GM23248 (cell line): ENCODE measurements around the gene LEF1.

ENCODE experiments used
- EZH2 ChIP-seq: fragments of 200-600 bp; sonication (generic); IDR thresholded peaks from 2 replicates; pipeline ENCODE4 v1.6.1; 2018; ENCODE audit warnings: antibody characterized with exemption, mild to moderate bottlenecking; ENCODE audit not compliant: insufficient read depth, poor library complexity, severe bottlenecking
- EZH2phosphoT487 ChIP-seq: fragments of 200-600 bp; sonication (generic); IDR thresholded peaks from 2 replicates; pipeline ENCODE4 v1.6.1; 2018; ENCODE audit warnings: antibody characterized with exemption, moderate library complexity, mild to moderate bottlenecking, low read depth; ENCODE audit not compliant: insufficient read depth

GRCh38 chr4:108141213-108141950 lies 27.4 kb downstream of the LEF1 start:
- no peak for TF ChIP-seq EZH2
- TF ChIP-seq EZH2phosphoT487, result no peak
